NCI-H69 (cell line): ENCODE measurements around the gene HADHB.
"Not testable (repeated sequence)": the region's sequence is repeated elsewhere in the genome, so short reads cannot be mapped to it uniquely, and the experiment has no call there.

Source experiments
- DNase-seq: peaks from one replicate; lab custom pipeline; 2025; lab: John Stamatoyannopoulos, UW

HADHB gene

GRCh38 chr2:26330604-26331003 is 85.9 kb downstream of the HADHB start:
- no peak for DNase-seq

GRCh38 chr2:26331321-26331720 is 86.6 kb downstream of the HADHB start:
- DNase-seq, result not testable (repeated sequence)

- peak; percentile 13 for DNase-seq
These were observed 88.6 kb downstream of the HADHB start for GRCh38 chr2:26333293-26333692.

GRCh38 chr2:26335231-26335630 is 90.5 kb downstream of the HADHB start:
- DNase-seq, result no peak

GRCh38 chr2:26336719-26337118 is 92.0 kb downstream of the HADHB start:
- no peak for DNase-seq

GRCh38 chr2:26337298-26337697 is 92.6 kb downstream of the HADHB start:
- DNase-seq, result no peak
